ENCODE data around the gene OST4.

Gene OST4

DNA sequence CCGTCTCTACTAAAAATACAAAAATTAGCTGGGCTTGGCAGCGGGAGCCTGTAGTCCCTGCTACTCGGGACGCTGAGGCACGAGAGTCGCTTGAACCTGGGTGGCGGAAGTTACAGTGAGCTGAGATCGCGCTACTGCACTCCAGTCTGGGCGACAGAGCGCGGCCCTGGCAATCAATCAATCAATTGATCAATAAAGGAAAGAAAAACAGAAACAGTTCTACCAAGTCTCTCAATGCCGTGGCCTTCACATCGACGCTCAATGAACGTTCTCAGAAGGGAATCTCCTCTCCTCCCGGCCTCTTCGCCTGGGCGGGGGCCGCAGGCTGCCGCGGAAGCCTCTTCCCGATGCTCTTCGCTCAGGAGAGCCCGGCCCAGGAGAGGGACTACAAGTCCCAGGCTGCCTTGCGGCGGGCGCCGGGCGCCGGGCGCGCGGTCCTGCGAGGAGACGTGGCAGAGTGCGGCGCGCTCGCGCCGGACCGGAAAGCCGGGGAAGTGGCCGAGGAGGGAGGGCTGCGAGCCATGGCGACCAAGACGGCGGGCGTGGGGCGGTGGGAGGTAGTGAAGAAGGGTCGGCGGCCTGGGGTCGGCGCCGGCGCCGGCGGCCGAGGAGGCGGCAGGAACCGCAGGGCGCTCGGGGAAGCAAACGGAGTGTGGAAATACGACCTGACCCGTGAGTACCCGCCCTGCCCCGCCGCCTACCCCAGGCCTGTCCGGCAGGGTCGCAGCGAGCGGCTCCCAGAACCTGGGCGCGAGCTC, 38.8 kb downstream of the OST4 start, which contains the start of gene TMEM214:
TSS of gene TMEM214 (plus strand) at position 471 of the 758 bp plus-strand sequence. CDS start at position 522, 51 bp downstream.
- TF ChIP-seq POLR2AphosphoS5 (IDR thresholded peaks at IDR 0.05; ENCODE audit: low read depth) (peak; percentile 56; the same call in 1 of the 2 replicates), REST (IDR thresholded peaks at IDR 0.05; ENCODE audit: insufficient replicate concordance, low read depth) (no peak), GABPA (IDR thresholded peaks at IDR 0.05; ENCODE audit: low read depth) (peak; percentile 27; the same call in 1 of the 2 replicates)
- H3K27ac ChIP-seq (replicated peaks), result peak within 1 kb of the TSS; percentile 84
- peak; percentile 74 to 90 for DNase-seq (ENCODE audit: low read depth in 1 of 2, low spot score in 1 of 2)
- H3K27me3 ChIP-seq (ENCODE audit: insufficient read depth, poor library complexity, severe bottlenecking), result no peaks in the 10 kb centered on the region
- H3K4me3 ChIP-seq (replicated peaks; ENCODE audit: insufficient read depth, low read length), result peak within 1 kb of the TSS; percentile 98

- H3K27ac ChIP-seq (replicated peaks), result no peak overlapping the region
- H3K4me3 ChIP-seq (replicated peaks; ENCODE audit: insufficient read depth, low read length), result no peak overlapping the region
- DNase-seq (ENCODE audit: low read depth in 1 of 2, low spot score in 1 of 2), result no peak
- TF ChIP-seq SPI1 (IDR thresholded peaks at IDR 0.05; ENCODE audit: borderline replicate concordance, low read depth), result no peak
- H3K27me3 ChIP-seq (ENCODE audit: insufficient read depth, poor library complexity, severe bottlenecking), result no peaks in the 10 kb centered on the region
Observed at GRCh38 chr2:27029051-27029450, 42.4 kb downstream of the OST4 start.

- H3K4me3 ChIP-seq (replicated peaks; ENCODE audit: insufficient read depth, low read length), result no peak overlapping the region
- no peak for TF ChIP-seq REST (IDR thresholded peaks at IDR 0.05; ENCODE audit: insufficient replicate concordance, low read depth)
- DNase-seq (ENCODE audit: low read depth in 1 of 2, low spot score in 1 of 2), result no peak
- no peak overlapping the region for H3K27ac ChIP-seq (replicated peaks)
- no peaks in the 10 kb centered on the region for H3K27me3 ChIP-seq (ENCODE audit: insufficient read depth, poor library complexity, severe bottlenecking)
Observed at GRCh38 chr2:27027211-27027651, 44.2 kb downstream of the OST4 start.

DNA sequence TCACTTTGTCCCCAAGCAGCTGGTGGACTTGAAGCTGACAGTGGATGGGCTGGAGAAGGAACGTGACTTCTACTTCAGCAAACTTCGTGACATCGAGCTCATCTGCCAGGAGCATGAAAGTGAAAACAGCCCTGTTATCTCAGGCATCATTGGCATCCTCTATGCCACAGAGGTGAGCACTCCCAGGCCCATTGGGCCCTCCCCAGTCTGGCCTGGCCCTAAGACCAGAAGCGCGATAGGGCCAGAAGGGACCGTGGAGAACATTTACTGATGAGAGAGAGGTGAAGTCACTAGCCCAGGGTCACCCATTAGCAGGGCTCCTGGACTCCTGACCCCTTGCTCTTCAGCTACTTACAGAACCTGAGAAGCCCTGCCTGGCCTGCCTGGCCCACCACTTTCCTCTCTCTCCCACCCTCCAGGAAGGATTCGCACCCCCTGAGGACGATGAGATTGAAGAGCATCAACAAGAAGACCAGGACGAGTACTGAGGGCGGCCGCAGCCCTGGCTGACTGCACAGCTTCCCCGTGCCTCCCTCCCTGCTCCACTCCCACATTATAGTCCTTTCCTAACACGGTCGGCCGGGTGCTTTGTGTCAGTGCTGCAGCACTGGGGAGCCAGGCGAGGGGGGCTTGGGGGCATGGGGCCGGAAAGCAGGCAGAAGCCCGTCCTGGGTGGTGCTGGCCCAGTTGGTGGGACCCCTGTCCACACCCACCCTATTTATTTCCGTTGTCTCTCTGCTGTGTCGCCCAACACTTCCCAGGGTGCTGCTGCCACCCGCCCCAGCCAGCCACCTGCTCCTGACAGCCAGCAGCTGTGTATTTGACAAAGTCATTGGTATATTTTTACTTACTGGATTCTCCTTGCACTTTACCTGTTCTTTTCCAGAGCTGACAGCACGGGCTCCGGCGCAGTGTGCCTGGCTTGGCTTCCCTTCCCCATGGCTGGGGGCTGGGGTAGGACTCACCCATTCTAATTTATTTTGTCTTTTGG, 45.3 kb downstream of the OST4 start:
- no peak for DNase-seq (ENCODE audit: low read depth in 1 of 2, low spot score in 1 of 2)
- H3K27ac ChIP-seq (replicated peaks), result no peak overlapping the region
- H3K27me3 ChIP-seq (ENCODE audit: insufficient read depth, poor library complexity, severe bottlenecking), result no peaks in the 10 kb centered on the region
- H3K4me3 ChIP-seq (replicated peaks; ENCODE audit: insufficient read depth, low read length), result no peak overlapping the region
- no peak for TF ChIP-seq REST (IDR thresholded peaks at IDR 0.05; ENCODE audit: insufficient replicate concordance, low read depth)
- TF ChIP-seq, protein P1, sequence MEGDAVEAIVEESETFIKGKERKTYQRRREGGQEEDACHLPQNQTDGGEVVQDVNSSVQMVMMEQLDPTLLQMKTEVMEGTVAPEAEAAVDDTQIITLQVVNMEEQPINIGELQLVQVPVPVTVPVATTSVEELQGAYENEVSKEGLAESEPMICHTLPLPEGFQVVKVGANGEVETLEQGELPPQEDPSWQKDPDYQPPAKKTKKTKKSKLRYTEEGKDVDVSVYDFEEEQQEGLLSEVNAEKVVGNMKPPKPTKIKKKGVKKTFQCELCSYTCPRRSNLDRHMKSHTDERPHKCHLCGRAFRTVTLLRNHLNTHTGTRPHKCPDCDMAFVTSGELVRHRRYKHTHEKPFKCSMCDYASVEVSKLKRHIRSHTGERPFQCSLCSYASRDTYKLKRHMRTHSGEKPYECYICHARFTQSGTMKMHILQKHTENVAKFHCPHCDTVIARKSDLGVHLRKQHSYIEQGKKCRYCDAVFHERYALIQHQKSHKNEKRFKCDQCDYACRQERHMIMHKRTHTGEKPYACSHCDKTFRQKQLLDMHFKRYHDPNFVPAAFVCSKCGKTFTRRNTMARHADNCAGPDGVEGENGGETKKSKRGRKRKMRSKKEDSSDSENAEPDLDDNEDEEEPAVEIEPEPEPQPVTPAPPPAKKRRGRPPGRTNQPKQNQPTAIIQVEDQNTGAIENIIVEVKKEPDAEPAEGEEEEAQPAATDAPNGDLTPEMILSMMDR (IDR thresholded peaks at IDR 0.05; ENCODE audit: insufficient read depth, low read length), result no peak
- no peak for TF ChIP-seq POLR2AphosphoS5 (IDR thresholded peaks at IDR 0.05; ENCODE audit: low read depth)
- no peak for TF ChIP-seq SPI1 (IDR thresholded peaks at IDR 0.05; ENCODE audit: borderline replicate concordance, low read depth)
- no peak for TF ChIP-seq GABPA (IDR thresholded peaks at IDR 0.05; ENCODE audit: low read depth)

All from HL-60 (cell line).